Measurements from ENCODE around the gene HUNK. TPM values are rescaled to one million over a fixed set of nuclear protein-coding genes. Genes with fewer than 3 reads are reported as not detected.
A peak's percentile ranks its signal among the peaks of the same experiment; 100 is the strongest.

The HUNK gene
- total and polyA plus RNA-seq, 2 experiments from 2014 or later: 1.6 to 5.1 TPM

GRCh38 chr21:31829736-31830472 lies 42.9 kb upstream of the HUNK start:
- H3K4me1 ChIP-seq (ENCODE audit: insufficient read depth): no peaks in the 10 kb centered on the region
- no peaks in the 10 kb centered on the region for H3F3A ChIP-seq (replicated peaks; ENCODE audit: low read depth)
- H3K4me3 ChIP-seq: no peak overlapping the region
- DNase-seq (ENCODE audit: low spot score) (no peak), ATAC-seq (no peak)
- no peaks in the 10 kb centered on the region for H4K20me1 ChIP-seq (replicated peaks; ENCODE audit: insufficient read depth)
- H3K79me2 ChIP-seq (replicated peaks; ENCODE audit: insufficient read depth): no peaks in the 10 kb centered on the region
- H2AFZ ChIP-seq: peak overlapping the region; percentile 35; the same call in 1 of the 2 replicates
- no peak overlapping the region for H3K27ac ChIP-seq (ENCODE audit: low read depth)
- Mint-ChIP-seq H3K4me3 (no peak overlapping the region), H3K36me3 (ENCODE audit: low read depth) (no peaks in the 10 kb centered on the region), H3K4me1 (no peaks in the 10 kb centered on the region), H3K27ac (no peak overlapping the region), H3K27me3 (ENCODE audit: insufficient read depth, low read depth, poor library complexity) (no peaks in the 10 kb centered on the region), H3K9me3 (peaks cover 10% of the 10 kb centered on the region)
- no peak for TF ChIP-seq ZNF331 (CRISPR knock-in tag; IDR thresholded peaks at IDR 0.05; ENCODE audit: low read depth)
- no peak for TF ChIP-seq CREB1 (CRISPR knock-in tag; IDR thresholded peaks at IDR 0.05; ENCODE audit: low read depth)
- no peak for TF ChIP-seq JUNB (IDR thresholded peaks at IDR 0.05; ENCODE audit: unreplicated experiment)
- TF ChIP-seq REST (IDR thresholded peaks at IDR 0.05; ENCODE audit: unreplicated experiment): no peak
- H3K36me3 ChIP-seq (ENCODE audit: insufficient read depth): no peaks in the 10 kb centered on the region
- no peaks in the 10 kb centered on the region for H3K27me3 ChIP-seq (ENCODE audit: insufficient read depth)
- H3K4me2 ChIP-seq: no peak overlapping the region
- no peaks in the 10 kb centered on the region for H3K9me2 ChIP-seq (ENCODE audit: insufficient read depth)

GRCh38 chr21:31830701-31831100 lies 42.1 kb upstream of the HUNK start:
- Histone ChIP-seq H3K4me1 (ENCODE audit: insufficient read depth) (no peaks in the 10 kb centered on the region), H3K4me3 (no peak overlapping the region), H3K9me2 (ENCODE audit: insufficient read depth) (no peaks in the 10 kb centered on the region), H2AFZ (0 out of 2 replicates have a peak overlapping the region, but pooled peaks have one; percentile 10), H3K36me3 (ENCODE audit: insufficient read depth) (no peaks in the 10 kb centered on the region), H3K27ac (ENCODE audit: low read depth) (no peak overlapping the region), H3K27me3 (ENCODE audit: insufficient read depth) (no peaks in the 10 kb centered on the region), H3K4me2 (no peak overlapping the region), H3K79me2 (replicated peaks; ENCODE audit: insufficient read depth) (no peaks in the 10 kb centered on the region), H3F3A (replicated peaks; ENCODE audit: low read depth) (no peaks in the 10 kb centered on the region), H4K20me1 (replicated peaks; ENCODE audit: insufficient read depth) (no peaks in the 10 kb centered on the region)
- no peak for ATAC-seq
- no peaks in the 10 kb centered on the region for H3K36me3 Mint-ChIP-seq (ENCODE audit: low read depth)
- no peaks in the 10 kb centered on the region for H3K27me3 Mint-ChIP-seq (ENCODE audit: insufficient read depth, low read depth, poor library complexity)
- no peak overlapping the region for H3K27ac Mint-ChIP-seq
- no peak for DNase-seq (ENCODE audit: low spot score)
- no peaks in the 10 kb centered on the region for H3K4me1 Mint-ChIP-seq
- peaks cover 10% of the 10 kb centered on the region for H3K9me3 Mint-ChIP-seq
- no peak overlapping the region for H3K4me3 Mint-ChIP-seq
- TF ChIP-seq ZNF114 (CRISPR knock-in tag; IDR thresholded peaks at IDR 0.05) (no peak), ETS1 (IDR thresholded peaks at IDR 0.05) (no peak), CTCF (conservative IDR thresholded peaks at IDR 0.05; ENCODE audit: low read depth in 2 of 2) (no peak), CREB1 (CRISPR knock-in tag; IDR thresholded peaks at IDR 0.05; ENCODE audit: low read depth) (no peak), REST (IDR thresholded peaks at IDR 0.05; ENCODE audit: unreplicated experiment) (no peak), NANOG (IDR thresholded peaks at IDR 0.05; ENCODE audit: borderline replicate concordance) (no peak), EZH2phosphoT487 (IDR thresholded peaks at IDR 0.05; ENCODE audit: unreplicated experiment) (no peak), ZNF331 (CRISPR knock-in tag; IDR thresholded peaks at IDR 0.05; ENCODE audit: low read depth) (no peak), POLR2AphosphoS5 (IDR thresholded peaks at IDR 0.05; ENCODE audit: low read depth) (no peak), JUNB (IDR thresholded peaks at IDR 0.05; ENCODE audit: unreplicated experiment) (no peak), STAT1 (IDR thresholded peaks at IDR 0.05; ENCODE audit: unreplicated experiment) (no peak)
